Thoracic aorta (tissue), 2 donors: ENCODE results near the gene ACADS. TPM values are rescaled to one million over a fixed set of nuclear protein-coding genes. Genes with fewer than 3 reads are reported as not detected.

Experiments used
- ATAC-seq: fragments of 150-250 bp; one replicate; pipeline ENCODE4 v1.8.0; 2017; ENCODE audit warnings: low read depth; ENCODE audit not compliant: insufficient number of reproducible peaks, low FRiP score
- DNase-seq: peaks from one replicate; pipeline ENCODE4 v3.0.0-alpha.2; 2020; ENCODE audit warnings: low spot score
- H3K27ac ChIP-seq, 2 donors: fragments of 200-600 bp; sonication (generic); 1 replicate in 1 of 2; 2 replicates in 1 of 2; pipeline ENCODE4 v1.5.1; 2016; ENCODE audit warnings: mild to moderate bottlenecking in 2 of 2, moderate library complexity in 2 of 2
- H3K27me3 ChIP-seq: fragments of 200-600 bp; sonication (generic); replicated peaks from 2 replicates; pipeline ENCODE4 v1.6.0; 2016; ENCODE audit warnings: mild to moderate bottlenecking; ENCODE audit not compliant: insufficient read depth
- H3K36me3 ChIP-seq: fragments of 200-600 bp; sonication (generic); one replicate; pipeline ENCODE4 v1.5.1; 2016
- H3K4me1 ChIP-seq, 2 donors: fragments of 200-600 bp; sonication (generic); 1 replicate in 1 of 2; 2 replicates in 1 of 2; pipeline versions ENCODE4 v1.5.1 to v1.6.0; 2016; ENCODE audit warnings: low read depth in 2 of 2, mild to moderate bottlenecking in 1 of 2; ENCODE audit not compliant: control insufficient read depth in 1 of 2
- H3K4me3 ChIP-seq: fragments of 200-600 bp; sonication (generic); 2 replicates; pipeline ENCODE4 v1.5.1; 2016; ENCODE audit warnings: mild to moderate bottlenecking
- H3K9me3 ChIP-seq: fragments of 200-600 bp; sonication (generic); 2 replicates; pipeline ENCODE4 v1.5.1; 2016
- CTCF ChIP-seq: fragments of 200-600 bp; sonication (generic); IDR thresholded peaks from one replicate; pipeline ENCODE4 v1.5.1; 2019; ENCODE audit warnings: antibody characterized with exemption
- total RNA-seq, 2 donors: library from RNA; depleted of rRNA; stranded (reverse); fragments of >200 nt; gene quantifications; one replicate each; pipeline versions ENCODE4 v1.1.0 to v1.2.3, GENCODE V29; 2016

The ACADS gene
- total RNA-seq, 2 donors from 2014 or later: 18.3 to 19.6 TPM

GRCh38 chr12:120775862-120776552 is 50.4 kb downstream of the ACADS start:
- H3K36me3 ChIP-seq: peaks cover 4% of the 10 kb centered on the region
- TF ChIP-seq CTCF: peak; percentile 19

GRCh38 chr12:120783197-120783596 is 57.6 kb downstream of the ACADS start:
- Histone ChIP-seq H3K4me3 (no peak overlapping the region), H3K27ac (no peak overlapping the region), H3K9me3 (no peaks in the 10 kb centered on the region), H3K36me3 (peaks cover 16% of the 10 kb centered on the region), H3K27me3 (no peaks in the 10 kb centered on the region), H3K4me1 (no peaks in the 10 kb centered on the region)
- no peak for TF ChIP-seq CTCF
- DNase-seq: no peak
- no peak for ATAC-seq

More at GRCh38 chr12:120775862-120776552, 50.4 kb downstream of the ACADS start:
- ATAC-seq (no peak), DNase-seq (no peak)
- Histone ChIP-seq H3K4me3 (no peak overlapping the region), H3K9me3 (no peaks in the 10 kb centered on the region), H3K4me1 (no peaks in the 10 kb centered on the region), H3K27me3 (no peaks in the 10 kb centered on the region), H3K27ac (no peak overlapping the region)

GRCh38 chr12:120784804-120785203 is 59.2 kb downstream of the ACADS start:
- Histone ChIP-seq H3K36me3 (peaks cover 11% of the 10 kb centered on the region), H3K4me3 (no peak overlapping the region), H3K27ac (no peak overlapping the region), H3K9me3 (no peaks in the 10 kb centered on the region), H3K27me3 (no peaks in the 10 kb centered on the region), H3K4me1 (no peaks in the 10 kb centered on the region)
- DNase-seq (no peak), ATAC-seq (no peak)
- no peak for TF ChIP-seq CTCF

- TF ChIP-seq CTCF: no peak
- no peak for ATAC-seq
- H3K4me3 ChIP-seq: no peak overlapping the region
- DNase-seq: no peak
- no peak overlapping the region for H3K27ac ChIP-seq
- H3K9me3 ChIP-seq: no peaks in the 10 kb centered on the region
- H3K36me3 ChIP-seq: peaks cover 5% of the 10 kb centered on the region
- peaks cover 0 to 6% of the 10 kb centered on the region in 2 donors for H3K4me1 ChIP-seq
- no peaks in the 10 kb centered on the region for H3K27me3 ChIP-seq
Observed at GRCh38 chr12:120787889-120788288, 62.3 kb downstream of the ACADS start.

Other genes with a start within 250 kb of the ACADS start
- gene DYNLL1, start 229.7 kb upstream of the ACADS start, total RNA-seq: 100 to 1,000 TPM; 167 to 199 TPM
- 10 to 100 TPM; 16.5 to 38.0 TPM for gene COQ5, start 196.7 kb upstream of the ACADS start, total RNA-seq
- gene RNF10, start 191.5 kb upstream of the ACADS start, total RNA-seq: 100 to 1,000 TPM in 1 of 2 donors, 10 to 100 TPM in 1; 98.0 to 165 TPM
- 10 to 100 TPM; 22.3 to 42.4 TPM for gene POP5, start 144.4 kb upstream of the ACADS start, total RNA-seq
- 1 to 10 TPM in 1 of 2 donors, not detected in 1; 1.4 TPM for gene CABP1, start 85.2 kb upstream of the ACADS start, total RNA-seq
- 10 to 100 TPM; 49.1 to 63.1 TPM for gene MLEC, start 38.7 kb upstream of the ACADS start, total RNA-seq
- 10 to 100 TPM; 26.0 to 26.8 TPM for gene UNC119B, start 15.4 kb upstream of the ACADS start, total RNA-seq
- gene SPPL3, start 178.5 kb downstream of the ACADS start, total RNA-seq: 10 to 100 TPM; 23.7 to 24.8 TPM